Measurements from ENCODE around the gene ZDHHC5.
A peak's percentile ranks its signal among the peaks of the same experiment; 100 is the strongest.

The ZDHHC5 gene

DNA sequence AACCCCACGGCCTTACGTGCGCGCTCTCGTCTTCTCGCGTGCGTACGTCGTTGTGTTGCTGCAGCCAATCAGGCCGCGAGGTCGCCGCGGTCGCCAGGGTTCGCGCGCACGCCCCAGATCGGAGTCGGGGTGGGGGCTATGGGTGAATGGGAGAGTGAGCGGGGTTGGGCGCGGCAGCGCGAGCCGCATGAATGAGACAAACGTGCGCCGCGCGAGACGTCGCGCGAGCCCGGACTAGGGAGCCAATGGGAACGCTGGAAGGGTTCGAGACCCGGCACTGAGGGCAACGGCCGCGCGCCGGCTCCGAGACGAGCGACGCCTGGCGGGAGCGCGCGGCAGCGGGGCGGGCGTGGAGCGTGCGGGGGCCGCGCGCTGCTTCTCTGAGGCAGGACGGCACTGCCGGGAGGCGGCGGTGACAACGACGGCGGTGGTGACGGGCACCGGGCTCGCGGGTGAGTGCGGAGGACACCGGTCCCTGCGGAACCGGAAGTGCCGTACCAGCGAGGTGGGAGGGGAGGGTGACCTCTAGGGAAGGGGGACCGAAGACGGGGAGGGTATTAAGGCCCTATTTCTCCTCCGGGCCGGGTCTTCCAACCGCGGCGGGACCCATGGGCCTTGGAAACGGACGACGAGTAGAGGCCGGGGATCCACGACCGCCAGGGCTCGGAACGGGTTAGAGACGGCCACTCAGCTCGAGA, at the start of gene ZDHHC5:
Gene ZDHHC5 (plus strand): TSS at position 379 of the 698 bp plus-strand sequence. CDS start 4,977 bp downstream, outside the sequence.
- peak; percentile 96 for DNase-seq

- DNase-seq = no peak
Observed at GRCh38 chr11:57618438-57618837, 49.5 kb upstream of the ZDHHC5 start.

- DNase-seq = no peak
Observed at GRCh38 chr11:57619331-57619730, 48.6 kb upstream of the ZDHHC5 start.

- DNase-seq = no peak
Observed at GRCh38 chr11:57620467-57620866, 47.4 kb upstream of the ZDHHC5 start.

GRCh38 chr11:57622263-57622662, 45.7 kb upstream of the ZDHHC5 start:
- no peak for DNase-seq

DNA sequence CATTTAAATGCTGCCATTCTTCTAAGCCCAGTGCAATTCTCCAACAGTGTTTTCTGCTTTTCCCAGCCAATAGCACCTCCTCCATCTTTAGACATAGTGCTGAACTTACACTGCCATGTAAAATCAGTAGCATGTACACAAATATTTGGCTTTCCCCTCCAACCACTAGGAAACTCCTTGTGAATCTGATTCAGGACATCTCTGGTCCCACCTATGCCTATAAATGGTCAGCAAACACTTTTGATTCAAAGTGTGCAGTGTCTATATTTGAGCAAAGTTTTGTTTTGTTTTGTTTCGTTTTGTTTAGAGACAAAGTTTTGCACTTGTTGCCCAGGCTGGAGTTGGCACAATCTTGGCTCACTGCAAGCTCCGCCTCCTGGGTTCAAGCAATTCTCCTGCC, 43.0 kb upstream of the ZDHHC5 start:
- no peak for DNase-seq

DNA sequence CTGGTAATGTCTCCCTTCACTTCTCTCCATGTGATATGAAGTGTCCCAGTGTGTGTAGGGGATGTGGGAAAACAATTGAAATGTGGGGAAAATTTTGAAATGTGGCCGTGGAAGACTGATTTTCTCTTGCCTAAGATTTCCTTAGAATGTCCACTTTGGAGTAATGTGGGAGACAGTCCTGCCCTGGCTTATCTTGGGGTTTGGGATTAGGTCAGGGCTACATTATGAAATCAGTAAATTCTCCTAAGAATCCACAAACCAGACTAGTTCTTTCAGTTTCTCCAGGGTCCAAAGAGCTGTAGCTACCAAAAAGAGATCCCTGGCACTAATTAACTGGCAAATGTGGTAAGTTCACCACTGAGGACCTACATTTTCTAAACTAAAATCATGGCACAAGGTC, 41.0 kb upstream of the ZDHHC5 start:
- DNase-seq = no peak

DNA sequence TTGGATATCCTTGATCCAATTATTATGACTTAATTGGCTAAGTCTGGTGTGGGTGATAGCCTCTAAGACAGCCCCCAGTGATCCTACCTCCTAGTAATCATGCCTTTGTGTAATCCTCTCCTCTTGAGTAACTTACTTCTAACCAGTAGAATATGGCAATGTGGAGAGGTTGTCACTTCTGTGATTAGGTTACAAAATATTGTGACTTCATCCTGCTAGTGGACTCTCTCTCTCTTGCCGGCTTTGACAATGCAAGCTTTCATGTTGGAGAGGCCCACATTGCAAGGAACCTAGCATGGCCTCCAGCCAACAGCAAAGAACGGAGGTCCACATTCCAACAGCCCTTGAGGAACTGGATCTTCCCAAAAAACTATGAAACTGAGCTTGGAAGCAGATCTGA, 37.7 kb upstream of the ZDHHC5 start:
- no peak for DNase-seq

GRCh38 chr11:57632116-57632515, 35.8 kb upstream of the ZDHHC5 start:
- no peak for DNase-seq

DNA sequence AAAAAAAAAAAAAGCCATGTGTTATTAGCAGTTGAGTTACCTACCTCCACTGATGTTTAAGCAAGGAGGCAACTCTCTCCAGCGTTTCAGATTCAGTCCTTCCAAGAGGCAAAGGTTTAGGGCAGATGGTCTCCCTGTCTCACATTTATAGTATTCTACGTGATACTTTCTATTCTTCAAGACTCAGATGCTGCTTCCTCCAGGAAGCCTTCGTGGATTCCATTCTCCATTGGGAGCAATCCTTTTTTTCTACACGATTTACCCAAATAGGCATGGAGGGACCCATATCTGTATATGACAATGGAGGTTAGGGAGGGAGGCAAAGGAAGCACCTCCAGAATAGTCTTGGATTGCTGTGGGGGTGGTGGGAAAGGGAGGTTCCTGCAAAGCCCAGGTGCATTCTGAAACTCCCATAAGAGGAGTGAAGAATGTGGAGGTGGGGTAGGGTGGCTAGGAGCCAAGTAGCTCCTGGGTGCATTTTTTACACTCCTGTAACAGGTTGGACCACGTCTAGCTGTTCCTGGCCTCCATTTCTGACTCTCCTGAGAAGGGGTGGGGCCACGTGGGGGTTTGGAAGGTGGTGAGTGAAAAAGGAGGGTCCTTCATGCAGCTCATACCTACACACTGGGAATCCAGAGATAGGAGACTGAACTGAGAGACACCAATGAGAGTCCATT, 34.4 kb upstream of the ZDHHC5 start:
- DNase-seq = no peak

- DNase-seq = no peak
Observed at GRCh38 chr11:57634311-57634710, 33.6 kb upstream of the ZDHHC5 start.

DNA sequence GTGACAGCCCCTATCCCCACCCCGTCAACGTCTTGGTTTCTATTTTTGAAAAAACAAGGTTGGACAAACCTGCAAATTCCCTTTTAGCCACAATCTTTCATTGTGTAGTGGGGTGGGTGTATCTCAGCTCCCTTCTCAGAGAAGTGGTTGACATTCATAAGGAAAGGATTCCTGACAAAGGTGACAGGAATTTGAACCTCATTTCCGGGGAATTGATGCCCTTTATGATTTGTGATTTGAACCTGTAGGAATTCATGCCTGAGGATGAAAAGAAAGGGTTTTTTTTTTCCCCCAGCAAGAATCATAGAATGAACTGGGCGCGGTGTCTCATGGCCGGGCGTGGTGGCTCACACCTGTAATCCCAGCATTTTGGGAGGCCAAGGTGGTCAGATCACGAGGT, 32.7 kb upstream of the ZDHHC5 start:
- DNase-seq = no peak

GRCh38 chr11:57637626-57638004, 30.3 kb upstream of the ZDHHC5 start:
- no peak for DNase-seq

DNA sequence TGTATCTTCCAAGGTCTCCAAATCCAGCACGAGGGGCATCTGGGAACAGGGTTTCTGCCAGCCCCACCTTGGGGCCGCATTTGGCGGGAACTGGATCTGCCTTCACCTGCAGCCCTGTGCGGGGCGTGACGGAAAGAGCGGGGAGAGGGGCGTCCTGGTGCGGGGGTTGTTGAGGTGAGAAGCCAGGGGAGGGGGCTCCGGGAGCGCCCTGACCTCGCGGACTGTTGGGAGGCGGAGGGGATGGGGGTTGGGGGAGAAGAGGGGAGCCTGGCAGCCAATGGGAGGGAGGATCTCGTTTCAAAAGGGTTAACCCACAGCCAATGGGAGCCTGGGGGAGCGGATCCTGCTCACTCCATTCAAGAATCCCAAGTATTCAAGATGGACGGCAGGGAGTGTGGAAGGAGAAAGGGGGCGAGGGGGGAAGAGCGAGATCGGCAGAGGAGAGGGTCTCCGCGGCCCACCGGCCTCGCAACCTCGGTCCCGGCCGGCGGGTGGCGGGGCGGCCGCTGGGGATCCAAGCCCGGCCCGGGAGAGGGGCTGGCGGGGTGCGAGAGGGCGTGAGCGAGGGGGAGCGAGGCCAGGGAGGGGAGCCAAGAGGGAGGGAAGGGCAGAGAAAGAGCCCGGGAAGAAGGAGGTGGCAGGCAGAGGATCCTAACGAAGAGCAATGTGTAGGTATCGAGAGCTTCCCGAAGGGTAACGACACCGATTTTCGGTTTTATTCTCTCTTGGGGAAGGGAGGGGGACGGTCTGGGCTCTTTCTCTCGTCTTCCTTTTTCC, 29.7 kb upstream of the ZDHHC5 start:
- no peak for DNase-seq

GRCh38 chr11:57638811-57639320, 29.0 kb upstream of the ZDHHC5 start:
- no peak for DNase-seq

DNA sequence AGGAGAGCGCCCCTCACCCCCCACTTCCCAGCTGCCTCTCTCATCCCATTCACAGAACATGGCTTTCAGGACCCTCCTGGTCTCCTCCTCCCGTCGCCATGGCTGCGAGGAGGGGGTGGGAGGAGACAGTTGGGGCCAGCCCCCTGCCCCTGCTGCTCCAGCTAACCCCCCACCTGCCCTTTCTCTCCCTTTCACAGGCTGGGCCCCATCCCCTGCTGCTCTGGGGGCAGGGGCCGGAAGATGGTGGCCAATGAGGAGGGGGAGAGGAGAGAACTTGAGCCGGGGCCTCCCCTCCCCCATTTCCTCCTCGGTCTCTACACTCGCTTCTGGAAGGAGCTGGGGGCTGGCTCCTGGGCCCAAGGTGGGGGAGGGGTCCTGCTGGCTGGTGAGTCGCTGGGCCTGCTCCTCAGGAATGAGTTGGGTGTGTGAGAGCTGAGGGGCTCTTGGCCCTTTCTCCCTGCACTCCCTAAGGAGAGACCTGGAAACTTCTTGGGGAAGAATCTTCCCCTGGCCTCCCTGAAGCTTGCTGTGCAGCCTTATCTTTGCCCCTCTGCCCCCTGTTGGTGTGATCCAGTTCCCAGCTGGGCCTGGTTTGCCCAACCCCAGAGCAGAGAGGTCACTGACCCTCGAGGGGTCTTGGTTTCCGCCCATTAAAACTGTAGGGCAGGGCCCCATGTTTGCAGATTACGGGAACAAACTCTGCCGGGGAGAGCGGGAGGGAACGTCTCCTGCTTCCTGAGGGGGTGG, 28.4 kb upstream of the ZDHHC5 start:
- no peak for DNase-seq

- no peak for DNase-seq
Observed at GRCh38 chr11:57640068-57640800, 27.7 kb upstream of the ZDHHC5 start.

DNA sequence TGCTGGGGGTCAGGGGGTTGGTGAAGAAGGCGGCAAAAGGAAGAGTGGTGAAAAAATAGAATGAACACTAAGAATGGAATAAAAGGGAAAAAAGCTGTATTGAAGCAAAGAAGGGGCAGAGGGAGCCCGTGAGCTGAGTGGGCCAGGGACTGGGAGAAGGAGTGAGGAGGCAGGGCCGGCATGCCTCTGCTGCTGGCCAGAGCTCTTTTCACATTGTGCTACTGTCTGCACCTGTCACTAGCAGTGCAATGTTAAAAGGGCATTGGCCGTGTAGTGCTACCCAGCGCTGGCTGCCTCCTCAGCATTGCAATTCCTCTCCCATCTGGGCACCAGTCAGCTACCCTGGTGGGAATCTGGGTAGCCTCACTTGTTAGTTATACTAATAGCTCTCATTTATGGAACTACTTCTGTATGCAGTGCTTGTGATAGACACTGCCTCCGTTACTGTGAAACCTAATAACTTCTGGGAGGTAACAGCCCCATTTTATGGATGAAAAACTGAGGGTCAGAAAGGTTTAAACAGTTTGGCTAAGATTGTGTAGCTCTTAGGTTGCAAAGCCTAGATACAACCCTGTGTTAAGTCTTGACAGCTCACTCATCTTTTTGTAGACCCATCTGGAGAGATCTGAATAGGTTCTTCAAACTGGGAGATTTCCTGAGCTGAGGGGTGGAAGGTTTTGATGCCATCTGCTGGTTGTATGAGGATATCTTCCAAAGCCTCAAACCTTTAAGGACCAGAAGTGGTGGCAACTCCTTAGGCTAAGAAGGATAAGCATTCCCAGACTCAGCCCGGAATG, 26.7 kb upstream of the ZDHHC5 start:
- peak; percentile 17 for DNase-seq

- DNase-seq = no peak
Observed at GRCh38 chr11:57643802-57644201, 24.1 kb upstream of the ZDHHC5 start.

DNA sequence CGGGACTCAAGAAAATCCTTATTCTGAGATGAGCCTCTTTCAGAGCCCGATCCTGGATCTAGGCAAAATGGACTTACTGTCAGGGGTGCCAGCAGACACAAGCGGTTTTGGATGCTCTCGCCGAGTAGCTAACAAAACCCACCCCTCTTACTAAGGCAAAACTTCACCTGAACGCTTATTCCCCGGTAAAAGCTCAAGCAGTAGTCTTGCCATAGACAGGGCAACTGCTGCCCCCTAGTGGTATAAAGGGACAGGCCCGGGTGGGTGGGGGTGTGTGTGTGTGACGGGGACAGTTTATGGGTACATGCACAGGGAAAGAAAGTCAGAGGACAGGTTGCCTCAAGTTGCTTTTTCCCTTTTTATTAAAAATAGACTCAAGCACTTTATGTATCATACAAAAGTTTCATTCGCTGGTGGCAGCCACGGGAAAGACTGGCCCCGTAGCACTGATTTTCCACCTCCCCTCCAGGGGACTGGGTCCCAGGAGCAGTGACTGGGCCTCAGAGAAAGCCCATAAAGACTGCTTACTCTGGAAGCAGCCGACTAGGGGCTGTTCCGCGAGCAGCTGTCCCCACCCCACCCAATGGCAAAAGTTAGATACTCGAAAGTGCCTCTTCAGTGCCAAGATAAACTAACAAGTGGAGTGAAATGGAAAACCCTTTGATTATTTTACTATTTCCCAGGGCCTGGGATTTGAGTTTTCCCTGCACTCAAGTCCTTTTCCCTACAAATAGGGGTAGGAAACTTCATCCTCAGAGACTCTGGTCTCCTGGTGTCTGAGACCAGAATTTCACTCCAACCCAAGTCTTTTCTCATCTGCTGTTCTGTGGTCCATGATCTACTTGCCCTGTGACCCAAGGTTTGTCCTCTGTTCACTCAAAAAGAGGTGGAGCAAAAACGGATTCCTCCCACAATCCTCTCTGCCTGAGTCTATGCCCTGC, 22.9 kb upstream of the ZDHHC5 start:
- DNase-seq = peak; percentile 2
